Measurements from ENCODE around the gene ITPR1.

ITPR1 gene

GRCh38 chr3:4837374-4837930 is 344.3 kb downstream of the ITPR1 start:
- in situ Hi-C loops (cut with MboI; ENCODE audit: low sequenced_read_pairs), result no loop called here

- in situ Hi-C loops (cut with MboI; ENCODE audit: low sequenced_read_pairs), result no loop called here
Measured at GRCh38 chr3:4838621-4839022, 345.5 kb downstream of the ITPR1 start.

DNA sequence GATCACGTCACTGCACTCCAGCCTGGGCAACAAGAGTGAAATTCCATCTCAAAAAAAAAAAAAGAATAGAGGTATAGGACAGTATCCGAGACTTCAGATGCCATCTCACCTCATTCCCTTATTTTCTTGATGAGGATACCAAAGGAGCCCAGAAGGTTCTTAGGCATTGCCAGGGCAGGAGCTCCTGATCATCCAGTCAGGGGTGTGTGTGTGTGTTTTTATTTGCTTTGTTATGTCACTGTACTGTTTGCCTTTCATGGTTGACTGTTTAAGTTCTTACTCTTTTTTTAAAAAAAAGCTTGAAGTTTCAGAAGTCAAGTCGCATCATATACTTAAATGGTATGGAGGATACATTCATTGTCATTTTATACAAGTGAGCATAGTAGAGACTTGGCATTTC is 346.1 kb downstream of the ITPR1 start:
- in situ Hi-C loops (cut with MboI; ENCODE audit: low sequenced_read_pairs), result no loop called here

GRCh38 chr3:4841225-4841624 is 348.1 kb downstream of the ITPR1 start:
- in situ Hi-C loops (cut with MboI; ENCODE audit: low sequenced_read_pairs), result no loop called here

DNA sequence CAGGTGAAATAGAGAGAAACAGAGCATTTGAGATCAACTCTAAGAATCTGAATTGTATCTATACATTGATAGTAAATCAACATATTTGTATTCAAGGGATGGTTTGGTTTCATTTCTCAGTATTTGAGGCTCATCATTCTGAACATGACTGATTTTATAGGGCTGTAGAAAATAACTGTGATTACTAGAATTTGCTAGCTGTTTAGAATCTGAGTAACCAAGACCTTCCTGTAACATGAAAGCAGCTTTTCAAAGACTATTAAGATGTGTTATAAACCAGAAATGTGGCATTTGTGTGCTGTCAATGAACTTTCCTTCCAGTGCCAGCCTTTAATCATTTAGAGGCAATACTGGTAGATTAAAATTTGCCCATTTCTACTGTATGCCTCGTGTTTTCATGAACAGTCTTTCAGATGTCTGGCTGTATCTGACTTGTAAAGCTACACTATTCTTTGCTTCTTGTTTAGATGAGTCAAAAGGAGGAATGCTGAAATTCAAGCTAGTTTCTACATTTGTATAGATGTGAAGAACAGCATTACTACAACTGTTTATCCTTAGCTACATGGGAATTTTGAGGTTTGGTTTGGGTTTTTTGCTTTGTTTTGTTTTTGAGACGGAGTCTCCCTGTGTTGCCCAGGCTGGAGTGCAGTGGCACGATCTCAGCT is 348.8 kb downstream of the ITPR1 start:
- in situ Hi-C loops (cut with MboI; ENCODE audit: low sequenced_read_pairs), result no loop called here

- in situ Hi-C loops (cut with MboI; ENCODE audit: low sequenced_read_pairs), result no loop called here
Measured at GRCh38 chr3:4843619-4844018, 350.5 kb downstream of the ITPR1 start.

DNA sequence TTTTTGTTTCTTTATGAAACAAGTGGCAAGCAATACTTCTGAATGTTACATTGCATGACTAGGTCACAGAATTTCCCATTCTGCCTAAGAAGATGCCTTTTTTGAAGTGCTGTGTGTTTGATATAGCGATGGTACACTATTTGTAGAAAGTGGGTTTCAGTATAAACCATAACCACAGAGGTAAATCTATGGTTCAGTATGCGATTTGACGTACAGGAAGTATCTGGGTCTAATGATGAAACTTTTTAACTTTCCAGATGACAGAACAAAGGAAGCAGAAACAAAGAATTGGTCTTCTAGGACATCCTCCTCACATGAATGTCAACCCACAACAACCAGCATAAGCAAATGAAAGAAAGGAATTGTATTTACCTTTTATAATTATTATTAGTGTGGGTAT is 352.7 kb downstream of the ITPR1 start:
- in situ Hi-C loops (cut with MboI; ENCODE audit: low sequenced_read_pairs), result no loop called here

DNA sequence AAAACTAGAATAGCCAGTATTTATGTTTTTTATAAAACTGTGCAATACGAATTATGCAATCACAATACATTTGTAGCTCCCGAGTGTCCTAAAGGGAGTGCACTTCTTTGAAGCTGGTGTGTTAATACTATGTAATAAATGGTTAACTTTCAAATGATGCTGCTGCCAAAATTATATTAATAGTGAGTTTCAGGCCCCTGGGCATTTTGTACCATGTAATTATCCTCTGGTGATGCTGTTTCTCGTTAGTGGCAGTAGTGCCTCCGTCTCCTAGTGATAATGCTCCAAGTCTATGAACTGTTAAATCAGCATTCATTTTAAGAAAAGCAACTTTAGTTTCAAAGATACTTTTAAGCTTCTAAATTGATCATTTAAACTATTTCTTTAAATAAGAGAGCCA is 353.4 kb downstream of the ITPR1 start:
- in situ Hi-C loops (cut with MboI; ENCODE audit: low sequenced_read_pairs), result no loop called here

- in situ Hi-C loops (cut with MboI; ENCODE audit: low sequenced_read_pairs), result no loop called here
Measured at GRCh38 chr3:4848176-4848825, 355.2 kb downstream of the ITPR1 start.

- in situ Hi-C loops (cut with MboI; ENCODE audit: low sequenced_read_pairs), result no loop called here
Measured at GRCh38 chr3:4849136-4849535, 356.0 kb downstream of the ITPR1 start.

DNA sequence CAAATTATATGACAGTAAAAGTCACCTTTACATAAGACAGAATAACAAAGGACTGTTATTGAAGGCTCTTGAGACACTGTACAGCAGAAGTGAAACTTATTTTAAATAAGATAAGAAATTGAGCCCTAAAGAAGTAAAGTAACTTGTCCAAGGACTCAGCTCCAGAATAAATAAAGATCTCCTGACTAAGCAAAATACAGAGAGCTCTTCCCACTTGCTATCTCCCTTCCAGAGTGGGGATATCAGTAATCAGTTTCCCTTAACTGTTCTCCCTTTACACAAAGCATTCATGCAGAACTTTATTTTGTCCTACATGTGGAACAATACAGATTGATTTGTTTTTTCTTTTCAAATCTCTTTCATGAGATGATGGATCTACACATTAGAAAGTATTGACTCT is 356.6 kb downstream of the ITPR1 start:
- in situ Hi-C loops (cut with MboI; ENCODE audit: low sequenced_read_pairs), result no loop called here

DNA sequence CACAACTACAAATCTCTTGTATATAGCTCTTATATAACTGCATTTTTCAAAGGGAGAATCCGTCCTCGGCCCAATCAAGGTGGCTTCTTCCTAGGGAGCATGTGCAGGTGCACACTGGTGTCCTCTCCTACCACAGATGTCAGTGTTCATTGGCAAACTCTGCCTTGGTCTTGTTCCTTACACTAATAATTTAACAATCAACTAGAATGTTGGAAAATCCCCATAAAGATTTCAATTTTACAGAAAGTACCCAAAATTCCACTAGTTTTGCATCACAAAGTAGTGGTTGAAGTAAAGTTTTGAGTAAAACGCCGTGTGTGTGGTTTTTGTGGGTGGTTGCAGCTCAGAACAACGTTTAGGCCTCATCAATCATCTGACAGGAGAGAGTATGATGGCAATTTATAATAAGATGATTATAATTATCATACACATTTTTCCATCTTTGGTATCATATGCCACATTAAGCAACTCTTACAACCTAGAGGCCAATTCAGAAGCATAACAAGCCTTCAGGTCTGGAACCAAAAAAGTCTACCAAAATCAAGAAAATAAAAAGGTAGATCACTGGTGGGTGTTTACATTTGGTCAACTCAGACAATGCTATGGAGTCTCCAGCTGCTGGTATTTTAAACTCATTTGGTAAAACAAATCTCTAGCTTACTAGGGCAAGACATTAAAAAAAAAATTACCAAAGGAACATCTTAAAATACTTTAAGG is 357.2 kb downstream of the ITPR1 start:
- in situ Hi-C loops (cut with MboI; ENCODE audit: low sequenced_read_pairs), result no loop called here

DNA sequence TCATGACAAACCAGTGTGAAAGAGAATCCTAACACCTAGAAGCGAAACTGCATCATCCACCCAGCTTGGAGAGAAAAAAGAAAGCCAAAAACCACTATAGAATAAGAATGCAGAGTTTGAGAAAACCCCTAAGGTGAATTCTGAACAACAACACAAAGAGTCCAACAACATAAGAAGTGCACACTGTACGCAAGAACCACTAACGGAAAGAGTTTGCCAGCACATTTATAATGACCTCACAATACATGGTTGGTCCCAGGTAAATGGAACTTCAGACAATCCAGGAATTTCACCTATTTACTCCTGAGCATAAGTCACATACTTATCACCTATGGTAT is 357.7 kb downstream of the ITPR1 start:
- in situ Hi-C loops (cut with MboI; ENCODE audit: low sequenced_read_pairs), result no loop called here

DNA sequence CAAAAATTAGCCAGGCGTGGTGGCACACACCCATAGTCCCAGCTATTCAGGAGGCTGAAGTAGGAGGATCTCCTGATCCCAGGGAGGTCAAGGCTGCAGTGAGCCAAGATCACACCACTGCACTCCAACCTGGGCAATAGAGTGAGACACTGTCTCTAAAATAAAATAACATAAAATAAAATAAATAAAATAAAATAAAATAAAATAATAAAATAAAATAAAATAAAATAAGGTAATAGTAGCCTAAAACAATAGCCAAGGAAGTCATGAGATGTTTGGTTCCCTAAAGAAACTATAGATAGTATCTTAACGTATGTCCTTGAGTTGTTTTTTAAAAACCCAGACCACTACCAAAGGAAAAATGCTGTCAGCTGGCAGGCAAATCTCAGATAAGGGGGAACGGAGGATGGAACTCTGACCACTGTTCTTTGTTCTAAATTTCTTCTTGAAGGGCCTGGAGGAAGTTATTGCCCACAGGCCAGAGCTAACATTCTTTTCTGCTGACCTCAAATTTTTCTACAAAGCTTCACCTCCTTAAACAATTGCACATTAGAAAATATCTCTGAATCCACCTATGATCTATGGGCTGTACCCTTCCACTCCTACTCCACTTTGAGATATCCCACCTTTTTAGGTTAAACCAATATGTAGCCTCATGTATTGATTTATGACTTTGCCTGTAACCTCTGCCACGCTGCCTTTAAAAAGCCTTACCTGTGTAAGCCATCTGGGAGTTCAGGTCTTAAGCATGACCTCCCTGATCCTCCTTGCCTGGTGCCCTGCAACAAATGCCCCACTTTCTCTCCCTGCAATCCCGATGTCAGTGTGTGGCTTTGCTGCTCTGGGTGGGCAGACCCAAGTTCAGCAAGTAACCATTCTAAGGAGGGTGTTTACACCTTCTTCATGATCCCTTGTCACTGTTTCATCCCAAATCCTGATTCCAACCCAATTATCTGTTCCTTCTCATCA is 359.9 kb downstream of the ITPR1 start:
- in situ Hi-C loops (cut with MboI; ENCODE audit: low sequenced_read_pairs), result no loop called here

DNA sequence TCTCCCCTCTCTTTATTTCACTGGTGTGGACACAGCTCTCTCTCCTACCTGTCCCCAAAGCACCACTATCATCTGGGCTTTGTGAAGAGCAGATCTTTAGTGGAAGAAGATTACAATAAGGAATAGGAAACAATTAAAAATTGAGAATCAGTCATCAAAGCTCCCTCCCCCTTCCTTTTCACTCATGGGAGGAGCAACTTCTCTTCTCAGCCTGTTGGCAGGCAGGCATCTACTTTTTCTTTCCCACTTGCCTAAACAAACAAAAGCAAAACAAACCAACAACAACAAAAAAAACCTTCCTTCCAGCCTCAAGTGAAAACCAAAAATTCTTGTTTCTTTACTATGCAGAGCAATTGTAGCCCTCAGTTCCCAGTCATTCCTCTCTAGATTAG is 360.6 kb downstream of the ITPR1 start:
- in situ Hi-C loops (cut with MboI; ENCODE audit: low sequenced_read_pairs), result no loop called here

- in situ Hi-C loops (cut with MboI; ENCODE audit: low sequenced_read_pairs), result no loop called here
Measured at GRCh38 chr3:4855676-4856075, 362.5 kb downstream of the ITPR1 start.

DNA sequence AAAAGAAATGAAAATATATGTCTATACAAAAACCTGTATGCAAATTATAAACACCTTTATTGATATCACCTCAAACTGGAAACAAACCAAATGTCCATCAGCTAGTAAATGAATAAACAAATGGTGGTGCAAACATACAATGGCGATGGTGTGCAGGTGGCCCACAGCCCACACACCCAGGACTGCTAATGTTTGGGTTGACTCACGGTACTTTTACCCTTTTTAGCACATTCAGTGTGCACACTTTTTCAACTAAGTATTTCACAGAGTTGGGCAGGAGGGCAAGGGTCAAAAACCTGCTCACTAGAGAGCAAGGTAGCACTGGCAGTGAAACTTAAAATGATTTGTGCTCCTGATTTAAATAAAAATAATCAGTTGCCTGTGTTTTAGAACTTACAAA is 363.0 kb downstream of the ITPR1 start:
- in situ Hi-C loops (cut with MboI; ENCODE audit: low sequenced_read_pairs), result no loop called here

DNA sequence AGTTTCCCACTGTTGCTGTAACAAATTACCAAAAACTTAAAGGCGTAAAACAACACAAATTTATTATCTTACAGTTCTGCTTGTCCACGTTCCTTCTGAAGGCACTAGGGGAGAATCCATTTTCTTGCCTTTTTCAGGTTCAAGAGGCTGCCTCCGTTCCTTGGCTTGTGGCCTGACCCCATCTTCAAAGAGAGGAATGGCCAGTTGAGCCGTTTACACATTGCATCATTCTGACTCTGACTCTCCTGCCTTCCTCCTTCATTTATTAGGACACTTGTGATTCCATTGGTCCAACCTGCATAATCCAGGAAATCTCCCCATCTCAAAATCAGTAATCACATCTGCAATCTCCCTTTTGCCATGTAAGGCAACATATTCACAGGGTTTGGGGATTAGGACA is 363.4 kb downstream of the ITPR1 start:
- in situ Hi-C loops (cut with MboI; ENCODE audit: low sequenced_read_pairs), result no loop called here

DNA sequence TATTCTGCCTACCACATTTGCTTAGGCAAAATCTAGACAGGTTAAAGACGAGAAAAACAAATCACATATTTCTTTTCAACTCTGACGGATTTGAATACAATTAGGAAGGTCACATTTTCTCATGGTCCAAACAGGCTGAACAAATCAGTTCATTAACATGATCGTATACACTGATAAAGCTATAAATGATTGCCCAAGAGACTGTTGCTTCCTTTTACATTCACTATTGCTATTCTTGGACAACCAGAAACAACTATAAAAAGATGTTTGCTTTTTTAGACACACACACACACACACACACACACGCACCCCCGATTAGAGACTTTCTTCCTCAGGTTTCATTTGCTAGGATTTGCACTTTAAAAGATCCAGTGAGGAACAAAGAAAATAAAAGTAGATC is 363.8 kb downstream of the ITPR1 start:
- in situ Hi-C loops (cut with MboI; ENCODE audit: low sequenced_read_pairs), result no loop called here

GRCh38 chr3:4859788-4860187 is 366.6 kb downstream of the ITPR1 start:
- in situ Hi-C loops (cut with MboI; ENCODE audit: low sequenced_read_pairs), result no loop called here

DNA sequence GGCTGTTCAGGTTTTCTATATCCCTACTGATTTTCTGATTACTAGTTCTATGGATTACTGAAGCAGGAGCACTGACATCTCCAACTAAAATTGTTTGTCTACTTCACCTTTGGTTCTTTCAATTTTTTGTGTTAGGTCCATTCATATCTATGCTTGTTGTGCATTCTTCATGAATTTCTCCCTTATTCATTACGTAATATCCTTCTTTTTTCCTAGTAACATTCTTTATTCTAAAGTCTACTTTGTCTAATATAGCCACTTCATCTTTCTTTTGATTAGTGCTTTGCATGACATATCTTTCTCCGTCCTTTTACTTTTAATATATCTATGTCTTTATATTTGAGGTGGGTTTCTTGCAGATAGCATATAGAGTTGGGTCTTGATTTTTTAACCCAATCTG is 369.8 kb downstream of the ITPR1 start:
- in situ Hi-C loops (cut with MboI; ENCODE audit: low sequenced_read_pairs), result no loop called here

Data from HL-60/S4 treated with retinoic acid at 250 ng/mL for 4 days and 3 days (cell line).